MM.1S (cell line): ENCODE results near the gene STS.

Experiments used
- DNase-seq: peaks from one replicate; pipeline ENCODE4 v3.0.0-alpha.2; 2015
- H2AFZ ChIP-seq: fragments of 300-600 bp; sonication (generic); 2 replicates; pipeline ENCODE4 v1.6.0; 2016; ENCODE audit warnings: antibody characterized with exemption, low read length
- H3F3A ChIP-seq: fragments of 300-600 bp; sonication (generic); 2 replicates; pipeline ENCODE4 v1.6.1; 2016; ENCODE audit warnings: mild to moderate bottlenecking, antibody characterized with exemption, low read length, moderate library complexity, mixed read lengths; ENCODE audit not compliant: insufficient read depth
- H3K27ac ChIP-seq: fragments of 300-600 bp; sonication (generic); 2 replicates; pipeline ENCODE4 v1.5.1; 2016; ENCODE audit warnings: mild to moderate bottlenecking, low read length
- H3K27me3 ChIP-seq: fragments of 300-600 bp; sonication (generic); replicated peaks from 2 replicates; pipeline ENCODE4 v1.6.0; 2016; ENCODE audit warnings: low read length; ENCODE audit not compliant: insufficient read depth
- H3K36me3 ChIP-seq: fragments of 300-600 bp; sonication (generic); replicated peaks from 2 replicates; pipeline ENCODE4 v1.6.1; 2016; ENCODE audit warnings: mild to moderate bottlenecking, low read length, mixed read lengths; ENCODE audit not compliant: insufficient read depth
- H3K4me1 ChIP-seq: fragments of 300-600 bp; sonication (generic); 2 replicates; pipeline ENCODE4 v1.6.1; 2016; ENCODE audit warnings: low read length, mixed read lengths
- H3K4me2 ChIP-seq: fragments of 300-600 bp; sonication (generic); 2 replicates; pipeline ENCODE4 v1.6.0; 2016; ENCODE audit warnings: low read depth, low read length
- H3K4me3 ChIP-seq: fragments of 300-600 bp; sonication (generic); 2 replicates; pipeline ENCODE4 v1.5.1; 2016; ENCODE audit warnings: low read length, mixed read lengths
- H3K79me2 ChIP-seq: fragments of 300-600 bp; sonication (generic); 2 replicates; pipeline ENCODE4 v1.6.1; 2016; ENCODE audit warnings: mixed run types, low read length, mixed read lengths
- H3K9ac ChIP-seq: fragments of 300-600 bp; sonication (generic); 2 replicates; pipeline ENCODE4 v1.6.1; 2016; ENCODE audit warnings: low read length, mixed read lengths
- H3K9me2 ChIP-seq: fragments of 300-600 bp; sonication (generic); replicated peaks from 2 replicates; pipeline ENCODE4 v1.6.1; 2016; ENCODE audit warnings: mild to moderate bottlenecking, low read length, mixed read lengths; ENCODE audit not compliant: insufficient read depth
- H3K9me3 ChIP-seq: fragments of 300-600 bp; sonication (generic); replicated peaks from 2 replicates; pipeline ENCODE4 v1.6.1; 2016; ENCODE audit warnings: mild to moderate bottlenecking, low read length, mixed read lengths; ENCODE audit not compliant: insufficient read depth
- H4K20me1 ChIP-seq: fragments of 300-600 bp; sonication (generic); 2 replicates; pipeline ENCODE4 v1.6.1; 2016; ENCODE audit warnings: mild to moderate bottlenecking, low read length, moderate library complexity, mixed read lengths; ENCODE audit not compliant: insufficient read depth
- CTCF ChIP-seq: fragments of 300-600 bp; sonication (generic); IDR thresholded peaks from 2 replicates; pipeline ENCODE4 v1.5.1; 2016; ENCODE audit warnings: antibody characterized with exemption, low read length, mixed read lengths
- EZH2 ChIP-seq: fragments of 300-600 bp; sonication (generic); optimal IDR thresholded peaks from 2 replicates; pipeline ENCODE3; 2017; ENCODE audit warnings: low read depth, mild to moderate bottlenecking, antibody characterized with exemption, low read length, mixed read lengths
- EZH2phosphoT487 ChIP-seq: fragments of 300-600 bp; sonication (generic); IDR thresholded peaks from 2 replicates; pipeline ENCODE4 v1.6.1; 2018; ENCODE audit warnings: antibody characterized with exemption, low read length

Gene STS

GRCh38 chrX:7155163-7155562 is 7.7 kb downstream of the STS start:
- TF ChIP-seq EZH2, result no peak
- no peak for TF ChIP-seq EZH2phosphoT487
- TF ChIP-seq CTCF, result no peak
- Histone ChIP-seq H3K4me2 (no peak overlapping the region), H3K27me3 (no peaks in the 10 kb centered on the region), H3K9me2 (no peaks in the 10 kb centered on the region), H4K20me1 (no peaks in the 10 kb centered on the region), H3K4me1 (no peaks in the 10 kb centered on the region), H3K4me3 (no peak overlapping the region), H2AFZ (no peak overlapping the region), H3F3A (no peaks in the 10 kb centered on the region), H3K9ac (no peak overlapping the region), H3K79me2 (no peaks in the 10 kb centered on the region), H3K36me3 (no peaks in the 10 kb centered on the region), H3K27ac (no peak overlapping the region), H3K9me3 (no peaks in the 10 kb centered on the region)
- no peak for DNase-seq

GRCh38 chrX:7156879-7157278 is 9.4 kb downstream of the STS start:
- Histone ChIP-seq H3K4me1 (no peaks in the 10 kb centered on the region), H3K9ac (no peak overlapping the region), H3K4me3 (no peak overlapping the region), H4K20me1 (no peaks in the 10 kb centered on the region), H3K9me3 (no peaks in the 10 kb centered on the region), H2AFZ (no peak overlapping the region), H3K27me3 (no peaks in the 10 kb centered on the region), H3K4me2 (no peak overlapping the region), H3K36me3 (no peaks in the 10 kb centered on the region), H3F3A (no peaks in the 10 kb centered on the region), H3K79me2 (no peaks in the 10 kb centered on the region), H3K27ac (no peak overlapping the region), H3K9me2 (no peaks in the 10 kb centered on the region)
- DNase-seq, result no peak
- TF ChIP-seq EZH2phosphoT487 (no peak), EZH2 (no peak), CTCF (no peak)

GRCh38 chrX:7158468-7158990 is 11.0 kb downstream of the STS start:
- no peaks in the 10 kb centered on the region for H3K36me3 ChIP-seq
- H3K27me3 ChIP-seq, result no peaks in the 10 kb centered on the region
- no peak for DNase-seq
- no peaks in the 10 kb centered on the region for H3K9me2 ChIP-seq
- H4K20me1 ChIP-seq, result no peaks in the 10 kb centered on the region
- no peaks in the 10 kb centered on the region for H3K4me1 ChIP-seq
- H3K4me2 ChIP-seq, result no peak overlapping the region
- H3K4me3 ChIP-seq, result no peak overlapping the region
- TF ChIP-seq EZH2 (no peak), CTCF (no peak), EZH2phosphoT487 (no peak)
- no peaks in the 10 kb centered on the region for H3K79me2 ChIP-seq
- no peak overlapping the region for H2AFZ ChIP-seq
- no peak overlapping the region for H3K9ac ChIP-seq
- H3K9me3 ChIP-seq, result no peaks in the 10 kb centered on the region
- no peak overlapping the region for H3K27ac ChIP-seq
- H3F3A ChIP-seq, result no peaks in the 10 kb centered on the region
